K562 (cell line): Measurements from ENCODE around the gene AAK1. TPM values are rescaled to one million over a fixed set of nuclear protein-coding genes. Genes with fewer than 3 reads are reported as not detected.

Experiments used
- ATAC-seq: fragments of 200-7000 bp; cut with Tn5 transposase; 3 replicates; pipeline ENCODE4 v1.9.1; 2020; ENCODE audit warnings: moderate library complexity
- BruUV-seq: library from RNA; stranded (reverse); fragments of 400-500 nt; replicated peaks from 2 replicates; lab custom pipeline; 2021; lab: Mats Ljungman, UMichigan
- CTCF ChIA-PET: fragments of 300-600 bp; formaldehyde crosslinking; extraction: SDS; loops from one replicate; lab custom pipeline; 2021; ENCODE audit warnings: low intra/inter-chr PET ratio; lab: Yijun Ruan, JAX
- POLR2A ChIA-PET: fragments of 300-600, 350-650 bp; sonication (Branson Sonifier 250); formaldehyde crosslinking; extraction: SDS; loops from one replicate; lab custom pipeline; 2021; ENCODE audit warnings: antibody characterized with exemption, inconsistent platforms; lab: Yijun Ruan, JAX
- DNase-seq, 4 experiments: peaks; one replicate each; pipeline versions ENCODE4 v3.0.0 to v3.0.0-alpha.2; 2011 to 2018; ENCODE audit warnings: low spot score in 3 of 4, mixed read lengths in 3 of 4; ENCODE audit errors: extremely low read depth in 1 of 4
- FAIRE-seq: peaks from 2 replicates; lab custom pipeline; 2011; peaks lifted over from hg19 to GRCh38; lab: Jason Lieb, UNC
- H2AFZ ChIP-seq: 2 replicates; pipeline ENCODE4 v1.6.0; 2011; ENCODE audit warnings: low read depth, low read length, control low read depth, inconsistent platforms
- H3K27ac ChIP-seq: fragments of 200-600 bp; 3 replicates; pipeline ENCODE4 v1.8.0; 2011; ENCODE audit warnings: low read depth, mild to moderate bottlenecking, control low read depth, inconsistent platforms, low read length, moderate library complexity, mixed read lengths; ENCODE audit errors: extremely low read depth
- H3K27me3 ChIP-seq, 2 experiments: fragments of 300-600 bp in 1 of 2; 2 replicates in 1 of 2; 3 replicates in 1 of 2; pipeline versions ENCODE4 v1.6.0 to v1.8.0; 2011; ENCODE audit warnings: inconsistent platforms in 2 of 2, low read length in 2 of 2, mild to moderate bottlenecking in 1 of 2, mixed read lengths in 1 of 2, moderate library complexity in 1 of 2; ENCODE audit not compliant: control insufficient read depth in 2 of 2, insufficient read depth in 2 of 2
- H3K36me3 ChIP-seq: fragments of 300-600 bp; 3 replicates; pipeline ENCODE4 v1.8.0; 2011; ENCODE audit warnings: mild to moderate bottlenecking, low read length, inconsistent platforms; ENCODE audit not compliant: control insufficient read depth, insufficient read depth
- H3K4me1 ChIP-seq, 2 experiments: fragments of 200-600 bp in 1 of 2; replicated peaks in 1 of 2; 2 replicates in 1 of 2; 3 replicates in 1 of 2; pipeline versions ENCODE4 v1.5.1 to v1.8.0; 2011; ENCODE audit warnings: inconsistent platforms in 2 of 2, low read length in 2 of 2, mild to moderate bottlenecking in 1 of 2, mixed read lengths in 1 of 2, moderate library complexity in 1 of 2; ENCODE audit not compliant: control insufficient read depth in 2 of 2, insufficient read depth in 2 of 2
- H3K4me2 ChIP-seq: 2 replicates; pipeline ENCODE4 v1.6.1; 2011; ENCODE audit warnings: low read length, control low read depth, inconsistent platforms, mixed read lengths; ENCODE audit not compliant: insufficient read depth
- H3K4me3 ChIP-seq: fragments of 200-600 bp; sonication (generic), shearing (Covaris generic); 2 replicates; pipeline ENCODE4 v1.5.1; 2016; ENCODE audit warnings: control low read depth, inconsistent platforms
- H3K79me2 ChIP-seq: fragments of 200-600 bp; 3 replicates; pipeline ENCODE4 v1.8.0; 2011; ENCODE audit warnings: low read length, inconsistent platforms; ENCODE audit not compliant: control insufficient read depth, insufficient read depth
- H3K9ac ChIP-seq, 2 experiments: 2 replicates each; pipeline versions ENCODE4 v1.6.0 to v1.6.1; 2011; ENCODE audit warnings: low read depth in 2 of 2, low read length in 2 of 2, control low read depth in 1 of 2, inconsistent platforms in 1 of 2, mild to moderate bottlenecking in 1 of 2, mixed read lengths in 1 of 2; ENCODE audit not compliant: insufficient read depth in 1 of 2
- H3K9me1 ChIP-seq: one replicate; pipeline ENCODE4 v1.6.0; 2011; ENCODE audit warnings: inconsistent platforms, mild to moderate bottlenecking, low read length, moderate library complexity; ENCODE audit not compliant: control insufficient read depth, insufficient read depth
- H3K9me3 ChIP-seq: replicated peaks from 2 replicates; pipeline ENCODE4 v1.5.1; 2011; ENCODE audit warnings: low read depth, low read length, inconsistent platforms; ENCODE audit not compliant: control insufficient read depth, insufficient read depth
- H4K20me1 ChIP-seq: replicated peaks from 2 replicates; pipeline ENCODE4 v1.6.1; 2011; ENCODE audit warnings: low read length, inconsistent platforms, mixed read lengths; ENCODE audit not compliant: control insufficient read depth, insufficient read depth
- CBX5 ChIP-seq: IDR thresholded peaks from 2 replicates; pipeline ENCODE4 v1.6.1; 2014; ENCODE audit warnings: low read depth, borderline replicate concordance
- ETV6 ChIP-seq, 3 experiments: fragments of 150-350 bp in 1 of 3; sonication (generic) in 1 of 3; formaldehyde crosslinking in 1 of 3; IDR thresholded peaks; 2 replicates each; pipeline versions ENCODE4 v1.6.1 to v1.8.0; 2014 to 2022; ENCODE audit warnings: borderline replicate concordance in 2 of 3, low read depth in 2 of 3, antibody characterized with exemption in 1 of 3, low read length in 1 of 3, mild to moderate bottlenecking in 1 of 3, missing genetic modification reagents in 1 of 3
- MAFG ChIP-seq: fragments of 450-650 bp; conservative IDR thresholded peaks from 2 replicates; pipeline ENCODE4 v1.6.1; 2016; ENCODE audit warnings: missing genetic modification characterization, missing compliant biosample characterization
- NFE2L1 ChIP-seq: fragments of 450-650 bp; IDR thresholded peaks from 2 replicates; pipeline ENCODE4 v1.6.1; 2016; ENCODE audit warnings: missing genetic modification characterization, low read depth, mild to moderate bottlenecking, missing compliant biosample characterization, moderate library complexity, borderline replicate concordance
- NR2F6 ChIP-seq: fragments of 450-650 bp; formaldehyde crosslinking; IDR thresholded peaks from 2 replicates; pipeline ENCODE4 v1.4.0; 2020; ENCODE audit warnings: mild to moderate bottlenecking
- SMARCA5 ChIP-seq: fragments of 450-650 bp; IDR thresholded peaks from 2 replicates; pipeline ENCODE4 v1.6.1; 2016
- TAL1 ChIP-seq: fragments of 450-650 bp; IDR thresholded peaks from 2 replicates; pipeline ENCODE4 v1.6.1; 2016; ENCODE audit warnings: mild to moderate bottlenecking
- ZNF224 ChIP-seq: sonication (generic); formaldehyde crosslinking; IDR thresholded peaks from 2 replicates; pipeline ENCODE4 v1.8.0; 2022; ENCODE audit warnings: mild to moderate bottlenecking, missing genetic modification reagents
- WGBS: fragments of 100-300 bp; shearing (Covaris generic); methylation state at CpG from one replicate; pipeline ENCODE4 v1.1.6; 2016; ENCODE audit warnings: low coverage, mixed read lengths; ENCODE audit not compliant: insufficient coverage; ENCODE audit errors: missing lambda C conversion rate; 5-methylcytosine and 5-hydroxymethylcytosine counted together
- in situ Hi-C: fragments of 300-500 bp; cut with MboI; formaldehyde crosslinking; loops from 4 replicates; pipeline ENCODE4 v1.15.0; 2018; ENCODE audit warnings: inconsistent platforms, mixed read lengths
- intact Hi-C: fragments of 100-400 bp; cut with micrococcal nuclease; formaldehyde crosslinking; loops from 2 replicates; pipeline ENCODE4 v1.14.2; 2022
- polyA plus RNA-seq, 8 experiments: library from polyadenylated mRNA; depleted of rRNA in 4 of 8; stranded (reverse) in 5 of 8; unstranded in 3 of 8; fragments of >200 nt; fragmentation: Nextera tagmentation in 2 of 8; fragmentation: Illumina TruSeq in 1 of 8; extraction: Ambion mirVana in 2 of 8; extraction: Trizol in 1 of 8; gene quantifications; 2 replicates each; pipeline versions ENCODE4 v1.2.1 to v1.2.3, GENCODE V29; 2011 to 2014; ENCODE audit warnings: inconsistent platforms in 1 of 8, missing spikeins in 1 of 8
- total RNA-seq, 7 experiments: library from RNA; depleted of rRNA in 6 of 7; stranded (reverse); fragments of >200 nt in 6 of 7; fragmentation: Illumina TruSeq in 2 of 7; extraction: Trizol in 2 of 7; gene quantifications; 2 replicates each; pipeline versions ENCODE4 v1.2.1 to v1.2.3, GENCODE V29; 2011 to 2021; ENCODE audit warnings: low replicate concordance in 1 of 7
- TF ChIP-seq, protein P1 (sequence below): IDR thresholded peaks from 2 replicates; pipeline ENCODE4 v1.6.1; 2011; ENCODE audit warnings: borderline replicate concordance, low read depth, mild to moderate bottlenecking, moderate library complexity, low read length; ENCODE audit not compliant: insufficient read depth, poor library complexity, severe bottlenecking
- TF ChIP-seq, protein P2 (sequence below): fragments of 450-650 bp; IDR thresholded peaks from 2 replicates; pipeline ENCODE4 v1.6.1; 2017; ENCODE audit warnings: mild to moderate bottlenecking, moderate library complexity
- TF ChIP-seq, protein P3 (sequence below): fragments of 250-450 bp; sonication (Bioruptor Pico); IDR thresholded peaks from 2 replicates; pipeline ENCODE4 v1.8.0; 2022; ENCODE audit warnings: inconsistent platforms
- TF ChIP-seq, protein P4 (sequence below): fragments of 450-650 bp; IDR thresholded peaks from 2 replicates; pipeline ENCODE4 v1.6.1; 2016

Gene AAK1
- total and polyA plus RNA-seq, 9 of the 15 experiments (the other 6 are each of a cell fraction or from before 2014, with no cell fraction given): 0.89 to 17.1 (median 6.0) TPM

DNA sequence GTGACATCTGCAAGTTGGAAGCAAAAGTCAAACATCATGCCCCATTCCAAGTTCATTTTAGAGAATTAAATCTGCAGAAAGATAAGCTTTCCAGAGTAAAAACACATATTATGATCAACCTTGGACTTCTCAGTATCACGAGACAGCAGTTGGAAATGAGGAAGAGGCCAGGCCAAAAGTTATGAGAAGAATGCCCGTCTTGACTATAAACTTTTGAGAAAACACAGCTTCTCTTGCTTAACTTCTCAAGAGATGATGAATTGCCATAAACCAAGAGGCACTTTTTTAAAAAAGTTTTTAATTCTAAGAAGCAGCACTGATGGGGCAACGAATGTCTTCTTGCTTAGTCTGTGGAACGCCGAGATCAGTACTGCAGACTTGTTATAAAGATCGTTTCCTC, 153.7 kb downstream of the AAK1 start:
- FAIRE-seq: no peak
- TF ChIP-seq MAFG (tag) (no peak), NR2F6 (CRISPR knock-in tag) (no peak), ETV6 (IDR thresholded peaks at IDR 0.05; ENCODE audit: borderline replicate concordance in 1 of 2, low read depth in 2 of 2, low read length in 1 of 2) (no peak), ETV6 (CRISPR knock-in tag; IDR thresholded peaks at IDR 0.05; ENCODE audit: borderline replicate concordance) (no peak), NFE2L1 (no peak), TAL1 (no peak), ZNF224 (CRISPR knock-in tag) (no peak), SMARCA5 (no peak), CBX5 (no peak)
- TF ChIP-seq, protein P1, sequence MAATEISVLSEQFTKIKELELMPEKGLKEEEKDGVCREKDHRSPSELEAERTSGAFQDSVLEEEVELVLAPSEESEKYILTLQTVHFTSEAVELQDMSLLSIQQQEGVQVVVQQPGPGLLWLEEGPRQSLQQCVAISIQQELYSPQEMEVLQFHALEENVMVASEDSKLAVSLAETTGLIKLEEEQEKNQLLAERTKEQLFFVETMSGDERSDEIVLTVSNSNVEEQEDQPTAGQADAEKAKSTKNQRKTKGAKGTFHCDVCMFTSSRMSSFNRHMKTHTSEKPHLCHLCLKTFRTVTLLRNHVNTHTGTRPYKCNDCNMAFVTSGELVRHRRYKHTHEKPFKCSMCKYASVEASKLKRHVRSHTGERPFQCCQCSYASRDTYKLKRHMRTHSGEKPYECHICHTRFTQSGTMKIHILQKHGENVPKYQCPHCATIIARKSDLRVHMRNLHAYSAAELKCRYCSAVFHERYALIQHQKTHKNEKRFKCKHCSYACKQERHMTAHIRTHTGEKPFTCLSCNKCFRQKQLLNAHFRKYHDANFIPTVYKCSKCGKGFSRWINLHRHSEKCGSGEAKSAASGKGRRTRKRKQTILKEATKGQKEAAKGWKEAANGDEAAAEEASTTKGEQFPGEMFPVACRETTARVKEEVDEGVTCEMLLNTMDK: no peak
- TF ChIP-seq, protein P2, sequence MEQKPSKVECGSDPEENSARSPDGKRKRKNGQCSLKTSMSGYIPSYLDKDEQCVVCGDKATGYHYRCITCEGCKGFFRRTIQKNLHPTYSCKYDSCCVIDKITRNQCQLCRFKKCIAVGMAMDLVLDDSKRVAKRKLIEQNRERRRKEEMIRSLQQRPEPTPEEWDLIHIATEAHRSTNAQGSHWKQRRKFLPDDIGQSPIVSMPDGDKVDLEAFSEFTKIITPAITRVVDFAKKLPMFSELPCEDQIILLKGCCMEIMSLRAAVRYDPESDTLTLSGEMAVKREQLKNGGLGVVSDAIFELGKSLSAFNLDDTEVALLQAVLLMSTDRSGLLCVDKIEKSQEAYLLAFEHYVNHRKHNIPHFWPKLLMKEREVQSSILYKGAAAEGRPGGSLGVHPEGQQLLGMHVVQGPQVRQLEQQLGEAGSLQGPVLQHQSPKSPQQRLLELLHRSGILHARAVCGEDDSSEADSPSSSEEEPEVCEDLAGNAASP: no peak
- TF ChIP-seq, protein P3, sequence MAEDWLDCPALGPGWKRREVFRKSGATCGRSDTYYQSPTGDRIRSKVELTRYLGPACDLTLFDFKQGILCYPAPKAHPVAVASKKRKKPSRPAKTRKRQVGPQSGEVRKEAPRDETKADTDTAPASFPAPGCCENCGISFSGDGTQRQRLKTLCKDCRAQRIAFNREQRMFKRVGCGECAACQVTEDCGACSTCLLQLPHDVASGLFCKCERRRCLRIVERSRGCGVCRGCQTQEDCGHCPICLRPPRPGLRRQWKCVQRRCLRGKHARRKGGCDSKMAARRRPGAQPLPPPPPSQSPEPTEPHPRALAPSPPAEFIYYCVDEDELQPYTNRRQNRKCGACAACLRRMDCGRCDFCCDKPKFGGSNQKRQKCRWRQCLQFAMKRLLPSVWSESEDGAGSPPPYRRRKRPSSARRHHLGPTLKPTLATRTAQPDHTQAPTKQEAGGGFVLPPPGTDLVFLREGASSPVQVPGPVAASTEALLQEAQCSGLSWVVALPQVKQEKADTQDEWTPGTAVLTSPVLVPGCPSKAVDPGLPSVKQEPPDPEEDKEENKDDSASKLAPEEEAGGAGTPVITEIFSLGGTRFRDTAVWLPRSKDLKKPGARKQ (CRISPR knock-in tag): no peak
- TF ChIP-seq, protein P4, sequence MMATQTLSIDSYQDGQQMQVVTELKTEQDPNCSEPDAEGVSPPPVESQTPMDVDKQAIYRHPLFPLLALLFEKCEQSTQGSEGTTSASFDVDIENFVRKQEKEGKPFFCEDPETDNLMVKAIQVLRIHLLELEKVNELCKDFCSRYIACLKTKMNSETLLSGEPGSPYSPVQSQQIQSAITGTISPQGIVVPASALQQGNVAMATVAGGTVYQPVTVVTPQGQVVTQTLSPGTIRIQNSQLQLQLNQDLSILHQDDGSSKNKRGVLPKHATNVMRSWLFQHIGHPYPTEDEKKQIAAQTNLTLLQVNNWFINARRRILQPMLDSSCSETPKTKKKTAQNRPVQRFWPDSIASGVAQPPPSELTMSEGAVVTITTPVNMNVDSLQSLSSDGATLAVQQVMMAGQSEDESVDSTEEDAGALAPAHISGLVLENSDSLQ: no peak

More for the DNA sequence above, 153.7 kb downstream of the AAK1 start:
- Histone ChIP-seq H3K27me3 (no peaks in the 10 kb centered on the region), H3K9me3 (no peaks in the 10 kb centered on the region), H3K4me1 (no peaks in the 10 kb centered on the region), H3K9ac (no peak overlapping the region), H3K79me2 (no peaks in the 10 kb centered on the region), H3K4me3 (no peak overlapping the region), H3K36me3 (no peaks in the 10 kb centered on the region), H3K4me2 (no peak overlapping the region), H3K9me1 (no peaks in the 10 kb centered on the region), H3K27ac (no peak overlapping the region), H2AFZ (no peak overlapping the region), H4K20me1 (no peaks in the 10 kb centered on the region)
- in situ Hi-C loops (no loop called here), intact Hi-C loops (no loop called here)
- BruUV-seq: no TSS peak
- CTCF ChIA-PET: no interaction called here
- ATAC-seq (no peak), DNase-seq (no peak)
- POLR2A ChIA-PET: no interaction called here
- 75% methylated on average over 6 of the region's 6 CpGs for WGBS
